Activated T-helper 2 cell treated with anti-CD3 and anti-CD28 coated beads, Interferon-gamma antibody, Interleukin-2, Interleukin-4, amounts not matched to agents 10 μg/mL and 5 μg/mL and 100 μg/mL, durations not matched to agents 14 hours and 24 hours and 36 hours (primary cell): ENCODE data around the gene CNOT2. TPM values are rescaled to one million over a fixed set of nuclear protein-coding genes. Genes with fewer than 3 reads are reported as not detected.
"Not testable (repeated sequence)": the region's sequence is repeated elsewhere in the genome, so short reads cannot be mapped to it uniquely, and the experiment has no call there.

Experiments
- DNase-seq: peaks from one replicate; pipeline ENCODE4 v3.0.0; 2021; ENCODE audit warnings: low spot score
- H3K27ac Mint-ChIP-seq: one replicate; pipeline ENCODE4 v1.8.0; 2021; ENCODE audit warnings: mixed read lengths
- H3K27me3 Mint-ChIP-seq: one replicate; pipeline ENCODE4 v1.8.0; 2021; ENCODE audit warnings: low read depth, mixed read lengths
- H3K36me3 Mint-ChIP-seq: one replicate; pipeline ENCODE4 v1.8.0; 2021; ENCODE audit warnings: low read depth, mixed read lengths
- H3K4me1 Mint-ChIP-seq: one replicate; pipeline ENCODE4 v1.8.0; 2021; ENCODE audit warnings: low read depth, mixed read lengths
- H3K4me3 Mint-ChIP-seq: one replicate; pipeline ENCODE4 v1.8.0; 2021; ENCODE audit warnings: low read depth, mild to moderate bottlenecking, moderate library complexity, mixed read lengths
- H3K9me3 Mint-ChIP-seq: one replicate; pipeline ENCODE4 v1.8.0; 2021; ENCODE audit warnings: mixed read lengths
- intact Hi-C: fragments of 100-400 bp; cut with micrococcal nuclease; formaldehyde crosslinking; loops from one replicate; pipeline ENCODE4 v1.15.1; 2023
- total RNA-seq: library from RNA; stranded (reverse); gene quantifications from 2 replicates; pipeline ENCODE4 v1.2.3, GENCODE V29; 2022

Gene CNOT2
- total RNA-seq, 1 donor from 2014 or later = 69.1 TPM

GRCh38 chr12:70364695-70365397, 121.6 kb downstream of the CNOT2 start:
- H3K9me3 Mint-ChIP-seq = no peaks in the 10 kb centered on the region
- intact Hi-C loops = loop anchor here (10.0 kb wide), 2 partner anchors 630 to 1320 kb away; partner anchors contain the start of genes RAB3IP and TMEM19

GRCh38 chr12:70365398-70365647, 122.1 kb downstream of the CNOT2 start:
- intact Hi-C loops = loop anchor here (10.0 kb wide), 2 partner anchors 631 to 1319 kb away; partner anchors contain the start of genes RAB3IP and TMEM19
- Mint-ChIP-seq H3K27ac (no peak overlapping the region), H3K36me3 (no peaks in the 10 kb centered on the region), H3K27me3 (peaks cover 33% of the 10 kb centered on the region), H3K4me3 (peak overlapping the region; percentile 58), H3K4me1 (peaks cover 21% of the 10 kb centered on the region), H3K9me3 (no peaks in the 10 kb centered on the region)
- DNase-seq = no peak

More at GRCh38 chr12:70364695-70365397, 121.6 kb downstream of the CNOT2 start:
- DNase-seq = no peak
- peaks cover 33% of the 10 kb centered on the region for H3K27me3 Mint-ChIP-seq
- H3K4me1 Mint-ChIP-seq = peaks cover 21% of the 10 kb centered on the region
- H3K27ac Mint-ChIP-seq = no peak overlapping the region
- H3K4me3 Mint-ChIP-seq = peak overlapping the region; percentile 58
- H3K36me3 Mint-ChIP-seq = no peaks in the 10 kb centered on the region

DNA sequence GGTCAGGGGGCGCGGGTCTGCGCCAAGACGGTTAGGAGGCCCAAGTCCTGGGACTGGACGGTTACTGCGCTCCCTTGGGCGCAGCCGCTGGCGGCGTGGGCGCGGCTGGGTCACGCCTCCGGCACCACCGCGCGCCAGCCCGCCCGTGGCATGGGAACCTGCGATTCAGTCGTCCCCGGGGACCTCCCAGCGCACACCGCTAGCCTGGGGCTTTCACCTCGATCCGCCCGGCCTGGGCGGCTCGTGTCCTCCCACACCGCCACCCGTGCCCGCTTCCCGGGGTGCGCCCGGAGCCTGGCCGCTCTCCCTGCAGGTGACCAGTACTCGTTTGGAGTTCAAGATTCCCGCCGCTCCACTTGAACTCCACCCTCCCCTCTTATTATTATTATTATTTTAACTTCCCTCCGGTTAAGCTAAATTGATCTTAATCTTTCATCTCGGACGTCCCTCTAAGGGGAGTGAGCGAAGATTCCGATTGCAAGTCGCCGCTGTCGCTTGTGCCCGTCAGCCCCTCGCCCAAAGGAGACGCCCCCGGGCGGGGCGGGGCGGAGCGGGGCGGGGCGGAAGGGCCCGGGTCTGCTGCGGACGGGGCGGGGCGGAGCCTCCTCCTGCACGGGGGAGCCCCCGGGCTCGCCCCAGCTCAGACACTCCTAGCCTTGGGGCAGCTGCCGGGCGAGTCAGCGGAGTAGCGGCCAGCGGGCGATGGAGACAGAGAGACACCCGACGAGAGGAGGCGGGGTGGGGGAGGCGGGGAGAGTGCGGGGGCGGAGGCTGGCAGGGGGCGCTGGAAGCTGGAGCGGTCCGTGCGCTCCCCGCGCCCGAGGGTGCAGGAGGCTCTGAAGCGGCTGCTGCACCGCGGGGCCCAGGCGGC, 122.7 kb downstream of the CNOT2 start, which contains the start of gene KCNMB4:
Gene KCNMB4 (plus strand): TSS at position 643 of the 871 bp plus-strand sequence. CDS start 445 bp downstream, outside the sequence.
- DNase-seq = peak; percentile 68
- Mint-ChIP-seq H3K36me3 (no peaks in the 10 kb centered on the region), H3K27me3 (peaks cover 33% of the 10 kb centered on the region), H3K4me3 (peak within 1 kb of the TSS; percentile 87), H3K27ac (no peak within 1 kb of the TSS), H3K9me3 (no peaks in the 10 kb centered on the region), H3K4me1 (peaks cover 21% of the 10 kb centered on the region)
- intact Hi-C loops = loop anchor here (1.0 to 10.0 kb wide), 3 partner anchors 123 to 1319 kb away; partner anchors contain the start of genes CNOT2, RAB3IP and TMEM19

GRCh38 chr12:70366581-70367257, 123.5 kb downstream of the CNOT2 start:
- intact Hi-C loops = loop anchor here (1.0 to 10.0 kb wide), 3 partner anchors 123 to 1318 kb away; partner anchors contain the start of genes CNOT2, RAB3IP and TMEM19
- H3K4me1 Mint-ChIP-seq = peaks cover 21% of the 10 kb centered on the region
- no peaks in the 10 kb centered on the region for H3K9me3 Mint-ChIP-seq
- H3K27me3 Mint-ChIP-seq = peaks cover 33% of the 10 kb centered on the region
- DNase-seq = peak; percentile 48
- peak overlapping the region; percentile 87 for H3K4me3 Mint-ChIP-seq
- H3K36me3 Mint-ChIP-seq = no peaks in the 10 kb centered on the region
- no peak overlapping the region for H3K27ac Mint-ChIP-seq

DNA sequence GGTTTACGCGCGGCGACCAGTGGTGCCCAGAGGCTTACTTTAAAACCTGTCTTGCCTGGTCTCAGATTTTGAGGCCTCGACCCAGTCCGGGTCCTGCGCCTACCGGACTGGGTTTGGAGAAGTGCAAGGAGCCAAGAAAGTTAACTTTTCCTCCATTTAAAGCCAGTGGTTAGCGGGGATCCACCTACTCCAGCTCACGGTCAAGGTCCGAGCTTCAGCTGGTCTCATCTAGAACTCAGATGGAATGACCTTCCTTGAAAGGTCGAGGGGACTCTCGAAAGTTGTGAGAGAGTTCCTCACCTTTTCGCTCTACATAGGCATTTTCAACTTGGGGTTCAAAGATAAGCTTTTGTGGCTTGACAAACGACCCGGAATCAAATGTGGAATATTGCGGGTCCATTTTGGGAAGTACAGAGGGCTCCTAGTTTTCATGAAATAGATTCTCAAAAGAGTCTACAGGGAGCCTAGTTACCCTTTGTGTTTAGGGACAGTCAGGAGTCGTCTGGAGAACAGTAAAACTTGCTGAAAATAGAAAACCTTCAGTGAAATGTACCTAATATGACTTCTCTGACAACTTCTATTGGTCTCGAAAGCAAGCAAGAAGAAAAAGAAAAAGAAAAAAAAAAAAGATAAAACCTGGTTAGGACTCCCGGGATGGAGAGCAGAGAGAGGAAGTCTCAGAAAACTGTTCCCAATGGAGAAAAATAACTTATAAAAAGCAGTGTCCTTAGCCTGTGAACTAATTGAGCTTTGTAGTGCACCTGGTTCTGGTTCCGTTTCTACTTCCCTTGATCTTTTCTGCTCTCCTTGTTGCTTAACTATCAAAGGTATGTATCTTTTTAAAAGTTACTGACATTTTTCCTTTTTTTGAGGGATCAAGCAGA, 124.3 kb downstream of the CNOT2 start:
- H3K9me3 Mint-ChIP-seq = no peaks in the 10 kb centered on the region
- no peak for DNase-seq
- H3K4me3 Mint-ChIP-seq = peak overlapping the region; percentile 87
- no peaks in the 10 kb centered on the region for H3K36me3 Mint-ChIP-seq
- H3K27me3 Mint-ChIP-seq = peaks cover 33% of the 10 kb centered on the region
- no peak overlapping the region for H3K27ac Mint-ChIP-seq
- intact Hi-C loops = loop anchor here (10.0 kb wide), 2 partner anchors 633 to 1317 kb away; partner anchors contain the start of genes RAB3IP and TMEM19
- peaks cover 21% of the 10 kb centered on the region for H3K4me1 Mint-ChIP-seq

DNA sequence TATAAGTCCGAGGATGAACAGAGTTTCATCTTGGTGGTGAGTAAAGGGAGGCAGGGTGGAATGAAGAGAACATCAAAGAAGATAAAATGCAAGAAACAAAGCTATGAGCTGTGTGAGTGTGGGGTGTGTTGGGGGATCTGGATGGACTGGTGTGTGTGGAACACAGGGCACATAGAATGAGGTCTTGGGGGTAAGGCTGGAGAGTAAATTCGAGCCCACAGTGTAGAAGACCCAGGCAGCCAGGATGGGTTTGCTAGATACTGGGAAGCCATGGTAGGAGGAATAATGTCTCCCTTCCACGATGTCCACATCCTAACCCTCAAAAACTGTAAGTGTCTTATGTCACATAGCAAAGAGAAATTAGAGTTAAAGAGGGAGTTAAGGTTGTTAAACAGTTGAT, 129.6 kb downstream of the CNOT2 start:
- Mint-ChIP-seq H3K36me3 (no peaks in the 10 kb centered on the region), H3K4me1 (no peaks in the 10 kb centered on the region), H3K9me3 (no peaks in the 10 kb centered on the region), H3K27ac (no peak overlapping the region), H3K27me3 (peaks cover 3% of the 10 kb centered on the region), H3K4me3 (no peak overlapping the region)
- intact Hi-C loops = no loop called here
- no peak for DNase-seq

DNA sequence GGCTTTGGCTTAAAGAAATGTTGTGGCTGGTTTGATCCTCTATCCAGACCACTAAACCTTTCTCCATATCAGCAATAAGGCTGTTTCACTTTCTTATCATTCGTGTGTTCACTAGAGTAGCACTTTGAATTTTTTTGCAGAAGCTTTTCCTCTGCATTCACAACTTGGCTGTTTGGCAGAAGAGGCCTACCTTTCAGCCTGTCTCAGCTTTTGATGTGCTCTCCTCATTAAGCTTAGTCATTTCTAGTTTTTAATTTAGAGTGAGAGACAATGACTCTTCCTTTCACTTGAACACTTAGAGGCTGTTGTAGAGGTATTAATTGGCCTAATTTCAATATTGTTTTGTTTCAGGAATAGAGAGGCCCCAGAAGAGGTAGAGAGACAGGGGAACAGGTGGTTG, 136.6 kb downstream of the CNOT2 start:
- no peaks in the 10 kb centered on the region for H3K9me3 Mint-ChIP-seq
- no peak for DNase-seq
- peaks cover 6% of the 10 kb centered on the region for H3K4me1 Mint-ChIP-seq
- no peaks in the 10 kb centered on the region for H3K27me3 Mint-ChIP-seq
- intact Hi-C loops = no loop called here
- peaks cover 2% of the 10 kb centered on the region for H3K36me3 Mint-ChIP-seq
- H3K27ac Mint-ChIP-seq = no peak overlapping the region
- no peak overlapping the region for H3K4me3 Mint-ChIP-seq

- Mint-ChIP-seq H3K4me3 (no peak overlapping the region), H3K27me3 (peaks cover 2% of the 10 kb centered on the region), H3K36me3 (no peaks in the 10 kb centered on the region), H3K27ac (no peak overlapping the region), H3K9me3 (no peaks in the 10 kb centered on the region), H3K4me1 (peaks cover 6% of the 10 kb centered on the region)
- no peak for DNase-seq
- intact Hi-C loops = no loop called here
These were observed 140.3 kb downstream of the CNOT2 start for GRCh38 chr12:70383484-70383883.

GRCh38 chr12:70383886-70384285, 140.7 kb downstream of the CNOT2 start:
- H3K4me1 Mint-ChIP-seq = peaks cover 6% of the 10 kb centered on the region
- H3K27ac Mint-ChIP-seq = no peak overlapping the region
- no peak for DNase-seq
- no peaks in the 10 kb centered on the region for H3K9me3 Mint-ChIP-seq
- no peak overlapping the region for H3K4me3 Mint-ChIP-seq
- no peaks in the 10 kb centered on the region for H3K36me3 Mint-ChIP-seq
- peaks cover 2% of the 10 kb centered on the region for H3K27me3 Mint-ChIP-seq
- intact Hi-C loops = no loop called here

DNA sequence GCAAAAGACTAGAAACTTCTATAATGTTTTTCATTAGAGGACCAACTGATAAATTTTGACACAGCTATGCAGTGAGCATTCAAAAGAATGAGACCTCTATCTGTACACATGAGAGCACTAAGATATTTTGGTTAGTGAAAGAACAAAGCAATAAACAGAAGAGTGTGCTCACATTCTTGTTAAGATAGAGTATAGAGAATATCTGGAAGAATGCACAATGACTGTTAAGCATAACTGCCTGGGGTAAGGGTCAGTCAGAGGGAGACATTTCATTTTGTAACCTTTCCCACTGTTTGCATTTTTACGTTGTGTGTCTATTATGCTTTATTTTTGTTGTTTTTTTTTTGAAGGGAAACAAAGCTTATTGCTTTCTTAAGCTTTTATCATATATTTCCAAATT, 143.5 kb downstream of the CNOT2 start:
- Mint-ChIP-seq H3K9me3 (no peaks in the 10 kb centered on the region), H3K4me1 (no peaks in the 10 kb centered on the region), H3K4me3 (no peak overlapping the region), H3K36me3 (no peaks in the 10 kb centered on the region), H3K27ac (no peak overlapping the region), H3K27me3 (peaks cover 2% of the 10 kb centered on the region)
- DNase-seq = no peak
- intact Hi-C loops = no loop called here

DNA sequence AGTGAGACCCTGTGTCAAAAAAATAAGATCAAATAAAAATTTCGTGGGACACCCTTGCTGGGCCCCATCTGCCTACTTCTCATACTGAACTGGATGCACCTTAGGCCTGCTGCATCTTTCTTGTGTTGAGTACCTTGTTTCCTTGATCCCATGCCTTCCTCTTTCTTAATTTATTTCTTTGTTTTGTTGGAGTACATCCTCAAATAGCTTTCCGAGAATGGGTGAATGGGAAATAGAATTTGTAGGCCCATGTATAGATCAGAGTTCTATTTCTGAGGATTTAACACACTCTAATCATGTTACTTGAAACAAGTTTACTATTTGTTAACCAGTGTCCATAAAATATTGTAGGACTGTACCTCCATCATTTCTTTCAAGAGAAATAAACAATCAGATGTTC, 146.4 kb downstream of the CNOT2 start:
- Mint-ChIP-seq H3K36me3 (no peaks in the 10 kb centered on the region), H3K4me1 (no peaks in the 10 kb centered on the region), H3K27me3 (peaks cover 2% of the 10 kb centered on the region), H3K9me3 (no peaks in the 10 kb centered on the region), H3K27ac (no peak overlapping the region), H3K4me3 (no peak overlapping the region)
- DNase-seq = no peak
- intact Hi-C loops = no loop called here

DNA sequence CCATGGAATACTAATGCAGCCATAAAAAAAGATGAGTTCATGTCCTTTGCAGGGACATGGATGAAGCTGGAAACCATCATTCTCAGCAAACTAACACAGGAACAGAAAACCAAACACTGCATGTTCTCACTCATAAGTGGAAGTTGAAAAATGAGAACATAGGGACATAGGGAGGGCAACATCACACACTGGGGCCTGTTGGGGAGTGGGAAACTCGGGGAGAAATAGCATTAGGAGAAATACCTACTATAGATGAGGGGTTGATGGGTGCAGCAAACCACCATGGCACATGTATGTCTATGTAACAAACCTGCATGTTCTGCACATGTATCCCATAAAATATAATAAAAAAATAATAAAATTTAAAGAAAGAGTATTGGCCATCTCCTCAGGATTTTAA, 149.4 kb downstream of the CNOT2 start:
- intact Hi-C loops, DNase-seq, H3K36me3 Mint-ChIP-seq, H3K4me1 Mint-ChIP-seq, H3K27ac Mint-ChIP-seq, H3K9me3 Mint-ChIP-seq, H3K4me3 Mint-ChIP-seq, H3K27me3 Mint-ChIP-seq: not testable (repeated sequence)
